Psoas muscle (tissue), 8 donors: ENCODE measurements around the gene SLC22A3. TPM values are rescaled to one million over a fixed set of nuclear protein-coding genes. Genes with fewer than 3 reads are reported as not detected.
"Not testable (repeated sequence)": the region's sequence is repeated elsewhere in the genome, so short reads cannot be mapped to it uniquely, and the experiment has no call there.

Source experiments
- ATAC-seq, 4 donors: fragments of 200-7000 bp; cut with Tn5 transposase; one replicate each; pipeline ENCODE4 v1.9.1; 2020; ENCODE audit warnings: moderate library complexity in 3 of 4, mild to moderate bottlenecking in 2 of 4
- DNase-seq, 2 donors: peaks; one replicate each; pipeline ENCODE4 v3.0.0-alpha.2; 2020
- H3K27ac ChIP-seq: fragments of 200-600 bp; one replicate; pipeline ENCODE4 v1.8.0; 2022
- H3K27me3 ChIP-seq, 3 donors: fragments of 200-600 bp in 1 of 3; one replicate each; pipeline versions ENCODE4 v1.6.1 to v1.8.0; 2013 to 2022; ENCODE audit warnings: low read length in 2 of 3, mild to moderate bottlenecking in 2 of 3, moderate library complexity in 1 of 3; ENCODE audit not compliant: insufficient read depth in 3 of 3
- H3K36me3 ChIP-seq, 2 donors: fragments of 200-600 bp in 1 of 2; one replicate each; pipeline versions ENCODE4 v1.6.1 to v1.8.0; 2013 to 2022; ENCODE audit warnings: low read depth in 1 of 2, mild to moderate bottlenecking in 1 of 2, moderate library complexity in 1 of 2; ENCODE audit not compliant: insufficient read depth in 1 of 2
- H3K4me1 ChIP-seq: fragments of 200-600 bp; one replicate; pipeline ENCODE4 v1.8.0; 2022
- H3K4me3 ChIP-seq: fragments of 200-600 bp; one replicate; pipeline ENCODE4 v1.8.0; 2022; ENCODE audit warnings: mild to moderate bottlenecking
- H3K9me3 ChIP-seq: fragments of 200-600 bp; one replicate; pipeline ENCODE4 v1.8.0; 2022
- CTCF ChIP-seq: fragments of 200-600 bp; IDR thresholded peaks from one replicate; pipeline ENCODE4 v1.8.0; 2022; ENCODE audit warnings: antibody characterized with exemption
- WGBS, 3 donors: extraction: QIAGEN DNeasy Blood & Tissue Kit; methylation state at CpG; one replicate each; pipeline versions ENCODE4 v1.1.6 to v1.1.7; 2013; 5-methylcytosine and 5-hydroxymethylcytosine counted together
- intact Hi-C, 2 donors: fragments of 100-400 bp; cut with DNase I; formaldehyde crosslinking; loops; one replicate each; pipeline versions ENCODE4 v1.11.0 to v1.14.2; 2022
- polyA plus RNA-seq, 3 donors: library from polyadenylated mRNA; stranded (reverse); fragments of 200-250 nt; gene quantifications; one replicate each; pipeline ENCODE4 v1.2.3, GENCODE V29; 2013
- total RNA-seq, 4 donors: library from RNA; stranded (reverse); fragmentation: NEBNext Ultra II Directional in 2 of 4; extraction: Animal tissue kit (Norgen Biotek cat#: 25700) in 2 of 4; gene quantifications; one replicate each; pipeline versions ENCODE4 v1.2.1 to v1.2.4, GENCODE V29; 2021 to 2023
- donor health status: healthy with polysubstance abuse.
- donor health status: DM: no; HTN: no; CAD: no; lungs with moderate emphysema.
- donor health status: Bipolar disorder and iron deficiency.
- donor health status: healthy.
- donor health status: DM: yes; HTN: yes; CAD: no.
- donor health status: DM: no; HTN: no; CAD: no.
- donor health status: DM: no; HTN: no; CAD: no.
- donor health status: DM: yes; HTN: yes; CAD: no.

The SLC22A3 gene
- total and polyA plus RNA-seq, 7 donors, result 43.7 to 121 (median 49.5) TPM

DNA sequence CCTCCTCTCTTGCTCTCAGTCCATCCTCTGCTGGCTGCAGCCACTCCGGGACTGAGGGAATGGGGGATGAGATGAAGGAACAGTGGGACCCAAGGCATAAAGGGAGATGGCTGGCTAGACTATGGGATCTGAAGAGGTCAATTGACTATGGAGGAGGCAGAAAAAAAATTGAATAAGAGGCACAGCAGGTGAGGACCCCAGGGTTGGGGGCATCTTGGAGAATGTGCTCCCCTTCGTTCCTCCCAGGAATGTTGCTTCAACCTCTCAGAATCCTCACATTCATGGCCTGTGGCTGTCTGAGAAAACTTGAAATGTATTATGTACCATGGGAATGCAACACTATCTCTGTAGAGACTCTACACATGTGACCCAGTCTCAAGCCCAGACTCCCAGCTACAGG is 121.0 kb downstream of the SLC22A3 start:
- WGBS, 3 donors, result 39 to 63% (median 52%) methylated on average over 2 of the region's 2 CpGs

DNA sequence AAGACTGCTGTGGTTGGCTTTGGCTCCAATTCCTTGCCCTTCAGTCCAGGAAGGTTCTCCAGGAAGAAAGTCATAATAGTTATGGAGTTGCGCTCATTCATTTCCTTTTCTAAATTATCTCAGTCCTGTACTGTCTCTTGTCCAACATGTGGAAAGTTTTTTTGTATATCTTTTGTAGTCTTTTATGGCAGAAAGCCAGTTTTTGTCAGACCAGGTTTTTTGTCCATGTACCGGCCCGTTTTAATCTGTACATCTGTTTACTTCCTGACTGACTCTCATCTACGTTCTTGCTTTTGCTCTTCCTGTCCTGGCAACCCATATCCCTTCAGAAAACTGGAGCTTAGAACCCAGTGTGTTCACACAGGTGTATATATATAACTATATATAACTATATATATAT is 127.9 kb downstream of the SLC22A3 start:
- ATAC-seq, H3K27ac ChIP-seq, H3K27me3 ChIP-seq, intact Hi-C loops, DNase-seq, H3K9me3 ChIP-seq, H3K4me1 ChIP-seq, H3K4me3 ChIP-seq, H3K36me3 ChIP-seq: not testable (repeated sequence)
- WGBS, 3 donors, result 53 to 58% (median 57%) methylated on average over 4 of the region's 4 CpGs

More for the DNA sequence above, 121.0 kb downstream of the SLC22A3 start:
- H3K4me3 ChIP-seq, result no peak overlapping the region
- no peak for TF ChIP-seq CTCF
- H3K4me1 ChIP-seq, result no peaks in the 10 kb centered on the region
- H3K36me3 ChIP-seq, result no peaks in the 10 kb centered on the region
- intact Hi-C loops, result no loop called here
- no peaks in the 10 kb centered on the region for H3K27me3 ChIP-seq
- DNase-seq (no peak), ATAC-seq (no peak)
- H3K27ac ChIP-seq, result no peak overlapping the region
- no peaks in the 10 kb centered on the region for H3K9me3 ChIP-seq

DNA sequence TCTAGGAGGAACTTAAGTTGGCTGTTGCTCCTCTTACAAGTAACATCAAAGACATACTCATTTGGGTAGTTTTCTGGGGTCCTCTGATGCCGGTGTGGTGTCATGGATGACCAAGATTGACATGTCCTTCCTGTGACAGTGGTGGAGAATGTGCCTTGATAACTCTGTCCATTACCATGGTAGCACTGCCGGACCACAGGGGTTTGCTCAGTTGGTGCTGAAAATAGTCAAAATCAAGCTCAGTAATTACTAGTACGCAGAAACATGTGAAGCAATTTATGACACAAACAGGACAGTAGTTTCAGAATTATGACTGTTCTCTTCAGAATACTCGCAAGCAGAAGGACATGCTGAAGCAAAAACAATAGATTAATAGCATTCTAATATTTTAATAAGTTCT is 128.9 kb downstream of the SLC22A3 start:
- 89 to 94% (median 90%) methylated on average over 4 of the region's 4 CpGs for WGBS, 3 donors
- H3K36me3 ChIP-seq, H3K4me3 ChIP-seq, ATAC-seq, H3K27ac ChIP-seq, DNase-seq, intact Hi-C loops, H3K9me3 ChIP-seq, H3K4me1 ChIP-seq, H3K27me3 ChIP-seq: not testable (repeated sequence)

GRCh38 chr6:160477901-160478300 is 129.7 kb downstream of the SLC22A3 start:
- no peak overlapping the region for H3K4me3 ChIP-seq
- no peaks in the 10 kb centered on the region for H3K9me3 ChIP-seq
- no peaks in the 10 kb centered on the region for H3K27me3 ChIP-seq
- no peak for DNase-seq
- 78 to 87% (median 86%) methylated on average over 8 of the region's 8 CpGs for WGBS, 3 donors
- intact Hi-C loops, result no loop called here
- no peak overlapping the region for H3K27ac ChIP-seq
- no peaks in the 10 kb centered on the region for H3K4me1 ChIP-seq
- no peaks in the 10 kb centered on the region for H3K36me3 ChIP-seq
- no peak for ATAC-seq
- no peak for TF ChIP-seq CTCF

GRCh38 chr6:160487116-160487515 is 138.9 kb downstream of the SLC22A3 start:
- no peak for DNase-seq
- intact Hi-C loops, result no loop called here
- no peak overlapping the region for H3K27ac ChIP-seq
- H3K4me1 ChIP-seq, result no peaks in the 10 kb centered on the region
- no peaks in the 10 kb centered on the region for H3K27me3 ChIP-seq
- no peak for ATAC-seq
- no peak for TF ChIP-seq CTCF
- WGBS, 3 donors, result 90 to 91% (median 91%) methylated on average over 11 of the region's 11 CpGs
- no peaks in the 10 kb centered on the region for H3K36me3 ChIP-seq
- H3K4me3 ChIP-seq, result no peak overlapping the region
- no peaks in the 10 kb centered on the region for H3K9me3 ChIP-seq

- Histone ChIP-seq H3K4me3 (no peak overlapping the region), H3K9me3 (no peaks in the 10 kb centered on the region), H3K4me1 (no peaks in the 10 kb centered on the region), H3K36me3 (no peaks in the 10 kb centered on the region), H3K27ac (no peak overlapping the region), H3K27me3 (no peaks in the 10 kb centered on the region)
- ATAC-seq (no peak), DNase-seq (no peak)
- WGBS, 3 donors, result 78 to 92% (median 85%) methylated on average over 1 of the region's 1 CpG
- intact Hi-C loops, result no loop called here
- TF ChIP-seq CTCF, result no peak
Measured at GRCh38 chr6:160489091-160489490, 140.9 kb downstream of the SLC22A3 start.
